IMR-90 (cell line): ENCODE results near the gene WARS2. TPM values are rescaled to one million over a fixed set of nuclear protein-coding genes. Genes with fewer than 3 reads are reported as not detected.

ENCODE experiments used
- BHLHE40 ChIP-seq: fragments of 150-350 bp; IDR thresholded peaks from 2 replicates; pipeline ENCODE4 v1.6.1; 2016; ENCODE audit warnings: mild to moderate bottlenecking, low read depth, low read length
- CHD1 ChIP-seq: IDR thresholded peaks from 2 replicates; pipeline ENCODE4 v1.6.1; 2012; ENCODE audit warnings: low read depth, low read length, improper control_type of control experiment
- MXI1 ChIP-seq: IDR thresholded peaks from 2 replicates; pipeline ENCODE4 v1.6.1; 2012; ENCODE audit warnings: low read depth, mild to moderate bottlenecking, low read length, moderate library complexity, borderline replicate concordance
- POLR2A ChIP-seq: IDR thresholded peaks from 2 replicates; pipeline ENCODE4 v1.6.1; 2012; ENCODE audit warnings: mild to moderate bottlenecking, low read depth, low read length
- RAD21 ChIP-seq: IDR thresholded peaks from 2 replicates; pipeline ENCODE4 v1.6.1; 2012; ENCODE audit warnings: low read length, improper control_type of control experiment
- RCOR1 ChIP-seq: IDR thresholded peaks from 2 replicates; pipeline ENCODE4 v1.6.1; 2012; ENCODE audit warnings: mild to moderate bottlenecking, low read length, improper control_type of control experiment; ENCODE audit not compliant: insufficient replicate concordance
- USF2 ChIP-seq: fragments of 150-350 bp; IDR thresholded peaks from 2 replicates; pipeline ENCODE4 v1.6.1; 2017; ENCODE audit warnings: mild to moderate bottlenecking, antibody characterized with exemption, low read length, low read depth
- polyA plus RNA-seq, 3 experiments: library from polyadenylated mRNA; depleted of rRNA; stranded (reverse); fragments of >200 nt; gene quantifications; 2 replicates each; pipeline ENCODE4 v1.2.3, GENCODE V29; 2012; ENCODE audit warnings: low replicate concordance in 1 of 3
- total RNA-seq: library from RNA; depleted of rRNA; stranded (reverse); fragments of >200 nt; gene quantifications from 2 replicates; pipeline ENCODE4 v1.2.3, GENCODE V29; 2012

WARS2 gene
- total and polyA plus RNA-seq, 2 of the 4 experiments (the other 2 are of a cell fraction), result 5.7 to 20.3 TPM

DNA sequence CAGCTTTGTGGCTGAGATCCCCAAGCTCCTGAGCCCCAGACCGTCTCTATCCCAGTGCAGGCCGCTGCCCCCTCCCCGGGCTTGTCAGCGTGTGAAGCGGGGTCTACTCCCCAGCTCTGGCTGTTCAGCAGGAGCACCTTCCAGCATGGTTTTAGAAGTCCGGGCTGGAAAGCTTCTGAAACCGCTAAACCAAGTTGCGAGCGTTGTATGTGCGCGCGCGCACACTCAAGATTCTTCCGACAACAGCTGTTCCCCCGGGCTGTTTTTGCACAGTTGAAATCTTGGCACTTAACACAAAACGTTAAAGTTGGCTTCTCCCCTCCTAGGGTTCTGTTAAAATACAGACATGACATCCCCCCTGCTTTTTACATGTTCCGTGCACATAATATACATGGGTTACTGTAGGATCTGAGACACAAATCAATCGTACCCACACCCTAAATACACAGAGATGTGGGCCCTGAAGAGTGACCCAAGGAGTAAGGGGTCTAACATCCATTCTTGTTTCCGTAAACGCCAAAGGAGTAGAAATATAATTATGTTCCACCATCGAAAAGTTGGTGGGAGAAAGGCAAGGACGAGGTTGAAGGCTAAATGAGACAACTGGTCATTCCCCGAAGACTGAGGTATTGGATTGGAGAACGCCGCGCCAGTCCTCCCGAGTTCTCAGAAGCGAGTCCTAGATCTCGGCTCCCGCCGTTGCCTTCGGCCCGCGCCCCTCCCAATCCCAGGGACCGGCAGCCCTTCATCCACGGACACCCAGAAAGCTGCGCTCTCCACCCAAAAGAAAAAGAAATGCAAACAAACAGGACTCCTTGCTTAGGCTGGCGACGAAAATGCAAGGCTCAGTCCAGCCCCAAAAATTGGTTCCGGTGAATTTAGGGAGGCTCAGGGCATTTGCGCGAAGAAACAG lies 153.6 kb downstream of the WARS2 start (continued):
- TF ChIP-seq RCOR1, result no peak
- no peak for TF ChIP-seq USF2
- no peak for TF ChIP-seq CHD1
- TF ChIP-seq BHLHE40, result no peak
- no peak for TF ChIP-seq POLR2A
- TF ChIP-seq RAD21, result no peak
- no peak for TF ChIP-seq MXI1
